ENCODE measurements around the gene GRK7.

GRCh38 chr3:141729240-141729639 is 34.0 kb upstream of the GRK7 start:
- TF ChIP-seq CTCF (IDR thresholded peaks at IDR 0.05; ENCODE audit: insufficient read depth, low read length, poor library complexity, severe bottlenecking) (peak; percentile 11), EZH2phosphoT487 (conservative IDR thresholded peaks at IDR 0.05; ENCODE audit: low read length) (no peak)

All from SU-DHL-6 (cell line).